NCI-H2107 treated with DMSO at 0.1 percent for 48 hours (cell line): ENCODE data around the gene ASCL1.
A peak's percentile ranks its signal among the peaks of the same experiment; 100 is the strongest.

ENCODE experiments used
- DNase-seq: peaks from one replicate; lab custom pipeline; 2025; ENCODE audit not compliant: unreplicated experiment; lab: John Stamatoyannopoulos, UW

Gene ASCL1

DNA sequence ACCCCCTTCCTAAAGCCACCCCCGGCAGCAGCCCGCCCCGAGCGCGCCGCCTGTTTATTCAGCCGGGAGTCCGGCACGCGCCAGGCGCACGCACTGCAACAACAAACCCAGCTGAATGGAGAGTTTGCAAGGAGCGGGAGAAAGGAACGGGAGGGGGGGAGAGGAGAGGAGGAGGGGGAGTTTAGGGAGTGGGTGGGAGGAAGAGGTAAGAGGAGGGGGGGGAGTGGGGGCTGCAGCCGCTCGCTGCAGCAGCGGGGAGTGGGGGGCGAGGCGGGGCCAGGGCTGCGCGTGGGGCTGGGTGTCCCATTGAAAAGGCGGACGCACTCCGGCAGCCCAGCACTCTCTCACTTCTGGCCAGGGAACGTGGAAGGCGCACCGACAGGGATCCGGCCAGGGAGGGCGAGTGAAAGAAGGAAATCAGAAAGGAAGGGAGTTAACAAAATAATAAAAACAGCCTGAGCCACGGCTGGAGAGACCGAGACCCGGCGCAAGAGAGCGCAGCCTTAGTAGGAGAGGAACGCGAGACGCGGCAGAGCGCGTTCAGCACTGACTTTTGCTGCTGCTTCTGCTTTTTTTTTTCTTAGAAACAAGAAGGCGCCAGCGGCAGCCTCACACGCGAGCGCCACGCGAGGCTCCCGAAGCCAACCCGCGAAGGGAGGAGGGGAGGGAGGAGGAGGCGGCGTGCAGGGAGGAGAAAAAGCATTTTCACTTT lies at the start of gene ASCL1:
ASCL1 (plus strand) TSS at position 336 of the 712 bp plus-strand sequence. CDS start 571 bp downstream, outside the sequence.
- peak; percentile 95 for DNase-seq

DNA sequence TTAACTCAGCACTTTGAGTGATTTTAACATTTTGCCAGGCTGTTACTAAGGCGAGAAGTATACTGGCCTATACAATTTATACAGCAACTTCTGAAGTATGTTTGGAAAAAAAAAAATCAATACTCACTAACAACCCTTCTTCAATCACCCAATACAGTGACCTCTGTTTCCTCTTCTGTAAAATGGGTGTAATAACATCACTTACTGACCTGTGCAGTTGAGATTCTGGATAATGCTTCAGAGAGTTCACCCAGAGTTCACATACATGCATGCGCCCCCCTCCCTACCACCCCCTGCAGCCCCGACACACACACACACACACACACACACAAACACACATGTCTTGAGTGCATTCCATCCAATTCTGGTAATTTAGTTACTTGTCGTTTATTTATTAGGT lies 49.6 kb upstream of the ASCL1 start:
- DNase-seq = no peak

DNA sequence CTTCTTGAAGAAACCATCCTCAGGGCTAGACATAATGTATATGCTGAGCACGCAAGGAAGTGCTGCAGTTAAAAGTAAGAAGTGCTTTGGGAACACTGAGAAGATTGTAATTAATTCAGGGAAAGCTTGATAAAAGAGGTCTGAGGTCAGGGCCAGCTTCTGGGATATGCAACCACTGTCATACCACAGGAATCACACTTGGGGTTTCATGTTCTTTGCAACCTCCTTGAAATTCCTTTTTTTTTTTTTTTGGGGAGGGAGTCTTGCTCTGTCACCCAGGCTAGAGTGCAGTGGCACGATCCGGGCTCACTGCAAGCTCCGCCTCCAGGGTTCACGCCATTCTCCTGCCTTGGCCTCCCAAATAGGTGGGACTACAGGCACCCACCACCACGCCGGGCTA lies 47.3 kb upstream of the ASCL1 start:
- DNase-seq = no peak

DNA sequence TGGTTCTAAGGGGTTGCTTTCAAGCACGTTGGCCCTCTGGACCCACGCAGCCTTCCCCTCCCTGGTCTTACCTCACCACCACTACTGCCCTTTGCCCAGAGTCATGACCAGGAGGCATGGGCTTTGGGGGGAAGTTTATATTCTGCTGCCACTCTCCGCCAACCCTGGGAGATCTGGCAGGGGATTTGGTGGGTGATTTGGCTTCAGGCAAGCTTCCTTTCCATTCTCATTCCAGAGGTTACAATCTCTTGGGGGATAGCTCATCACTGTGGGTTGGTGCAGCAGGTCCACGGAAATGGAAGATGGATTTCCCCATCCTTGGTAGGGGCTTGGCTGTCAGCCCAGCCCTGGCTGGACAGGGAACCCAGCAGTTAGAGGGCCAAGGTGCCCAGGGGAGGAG lies 46.7 kb upstream of the ASCL1 start:
- no peak for DNase-seq

DNA sequence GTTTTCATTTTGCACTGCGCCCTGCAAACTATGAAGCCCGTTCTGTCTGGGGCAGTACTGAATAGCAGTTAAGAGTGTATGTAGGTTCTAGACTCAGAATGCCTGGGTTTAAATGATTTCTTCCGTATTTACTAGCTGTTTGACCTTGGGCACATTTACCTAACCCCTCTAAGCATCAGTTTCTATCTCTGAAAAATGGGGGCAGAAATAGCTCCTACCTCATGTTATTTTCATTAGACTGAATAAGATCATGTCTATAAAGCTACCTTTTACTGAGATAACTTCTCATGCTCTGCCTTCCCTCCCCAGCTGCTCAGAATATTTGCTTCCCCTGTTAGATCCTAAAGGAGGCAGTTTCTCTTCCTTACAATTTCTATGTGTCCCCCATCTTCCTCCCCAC lies 46.2 kb upstream of the ASCL1 start:
- no peak for DNase-seq

DNA sequence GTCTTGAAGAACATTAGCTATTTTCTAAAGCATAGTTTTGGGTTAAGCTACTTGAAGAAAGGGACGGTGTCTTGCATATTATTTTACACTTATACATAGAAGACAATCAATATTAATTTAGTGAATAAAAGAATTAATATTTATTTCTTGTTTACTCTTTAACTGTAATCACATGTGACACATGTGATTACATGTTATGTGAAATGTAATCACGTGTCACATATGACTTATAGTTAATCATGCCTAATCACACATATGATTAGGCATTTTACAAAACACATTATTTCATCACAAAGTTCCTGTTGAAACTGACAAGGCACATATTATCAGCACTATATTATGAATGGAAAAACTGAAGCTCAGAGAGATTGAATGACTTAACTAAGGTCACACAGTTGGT lies 45.2 kb upstream of the ASCL1 start:
- no peak for DNase-seq

DNA sequence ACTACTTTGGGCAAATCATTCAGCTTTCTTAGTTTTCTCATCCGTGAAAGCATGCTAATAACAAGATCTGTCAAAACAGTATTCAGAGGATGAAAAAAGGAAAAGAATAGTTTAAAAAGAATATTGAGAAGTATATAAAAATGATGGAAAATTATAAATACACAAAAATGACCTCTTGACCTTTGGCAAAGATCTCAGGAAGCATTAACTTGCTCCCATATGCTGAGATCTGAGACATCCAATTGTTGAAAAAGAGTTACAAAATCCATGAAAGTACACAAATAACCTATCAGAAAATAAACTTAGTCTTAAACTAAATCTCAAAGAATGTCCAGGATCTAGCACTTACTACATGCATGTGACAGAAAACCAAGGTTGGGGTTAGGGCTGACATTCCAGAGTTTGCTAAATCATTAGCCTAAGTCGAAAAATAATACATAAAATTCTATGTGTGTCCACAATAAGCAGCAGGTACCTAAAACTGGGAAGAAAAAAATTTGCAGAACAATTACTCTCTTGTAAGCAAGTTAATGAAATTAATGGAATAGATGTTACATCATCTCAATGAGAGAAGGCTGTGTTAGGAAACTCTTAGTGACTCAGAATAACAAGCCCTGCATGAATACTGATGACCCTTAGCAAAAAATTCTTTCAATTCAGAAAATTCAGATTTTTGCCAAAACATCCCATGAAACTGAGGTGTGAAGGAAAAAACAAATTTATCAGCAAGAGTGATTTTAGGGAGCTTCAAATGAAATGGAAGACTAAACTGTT lies 43.8 kb upstream of the ASCL1 start:
- no peak for DNase-seq

DNA sequence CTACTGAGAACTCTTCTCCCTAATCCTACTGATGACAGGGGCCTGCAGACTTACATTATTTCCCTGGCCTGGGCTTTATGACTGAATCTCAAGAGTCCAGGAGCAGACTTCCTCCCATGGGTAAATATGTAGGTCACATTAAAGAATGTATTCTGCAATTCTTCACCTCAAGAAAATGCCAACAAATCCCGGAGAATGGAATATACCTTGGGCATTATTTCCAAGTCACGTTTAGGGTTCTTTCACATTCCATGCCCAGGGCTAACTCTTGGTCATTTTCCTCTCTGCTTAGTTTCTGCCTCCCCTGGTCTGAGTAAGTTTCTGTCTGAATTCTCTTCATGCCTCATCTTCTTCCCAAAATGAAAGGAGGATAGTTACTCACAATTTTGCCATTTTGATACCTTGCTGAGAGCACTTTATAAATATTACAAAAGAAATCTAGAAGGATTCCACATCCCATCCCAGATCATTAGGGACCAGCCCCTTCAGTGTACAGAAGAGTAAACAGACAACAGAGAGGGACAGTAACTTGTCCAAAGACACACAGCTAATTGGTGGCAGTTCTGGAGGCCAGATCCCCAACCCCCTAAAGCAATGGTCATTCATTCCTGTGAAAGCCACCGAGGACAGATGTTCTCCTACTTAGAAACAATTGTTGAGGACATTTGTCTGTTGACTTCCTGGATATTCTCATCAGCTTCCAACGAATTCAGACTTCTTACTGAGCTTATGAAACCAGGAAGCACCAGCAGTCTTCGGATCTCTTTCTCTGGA lies 41.0 kb upstream of the ASCL1 start:
- DNase-seq = no peak

DNA sequence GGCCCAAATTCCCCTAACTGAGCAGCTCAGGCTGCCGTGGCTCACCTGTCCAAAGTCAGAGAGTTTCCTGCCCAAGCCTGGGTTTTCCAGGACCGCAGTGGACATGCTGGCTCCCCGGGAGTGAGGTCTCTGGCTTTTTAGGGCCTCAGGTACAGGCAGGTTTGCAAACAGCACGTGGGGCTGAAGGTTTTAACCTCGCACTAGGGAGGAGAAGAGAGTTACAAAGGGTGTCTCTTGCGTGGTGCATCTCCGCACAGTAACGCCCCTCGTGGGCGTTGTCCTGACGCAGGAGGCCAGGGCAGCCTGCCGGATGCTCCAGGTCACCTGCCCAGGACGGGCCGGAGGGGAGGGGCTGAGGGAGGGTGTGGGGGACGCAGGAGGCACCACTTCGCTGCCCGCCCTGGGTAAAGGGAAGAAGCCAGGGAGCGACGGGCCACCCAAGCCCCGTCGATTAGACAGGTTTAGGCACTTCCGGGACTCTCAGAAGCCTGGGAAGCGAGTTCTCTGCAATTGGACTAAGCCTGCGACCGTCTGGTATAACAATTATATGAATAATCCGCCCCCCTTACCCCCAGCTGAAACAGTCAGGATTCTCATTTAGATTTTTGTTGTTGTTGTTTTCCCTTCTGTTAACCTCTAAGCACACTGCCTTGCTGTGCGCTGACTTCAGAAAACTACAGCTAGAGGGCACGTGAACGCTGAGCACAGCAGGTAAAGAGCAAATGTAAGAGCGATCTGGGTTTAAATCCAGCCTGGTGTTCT lies 40.3 kb upstream of the ASCL1 start, which contains the start of gene PAH:
PAH (minus strand) TSS at position 219 of the 762 bp plus-strand sequence; CDS start at position 105, 114 bp downstream.
- DNase-seq = no peak

DNA sequence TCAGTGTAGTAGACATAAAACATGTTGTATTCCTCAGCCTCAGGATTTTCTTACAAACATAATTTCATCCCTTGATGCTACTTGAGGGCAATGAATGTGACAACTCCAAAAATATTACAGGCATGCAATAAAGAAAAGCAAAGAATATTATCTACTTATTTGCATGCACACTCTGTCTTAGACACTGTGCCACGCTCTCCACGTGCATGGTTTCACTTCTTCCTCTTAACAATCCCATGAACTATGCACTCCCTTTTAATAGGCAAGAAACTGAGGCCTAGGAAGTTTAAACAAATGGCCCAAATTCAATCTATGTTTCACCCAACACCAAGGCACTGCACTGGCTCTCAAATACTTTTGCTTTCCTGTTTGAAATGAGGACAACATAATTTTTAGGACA lies 38.6 kb upstream of the ASCL1 start:
- DNase-seq = no peak

DNA sequence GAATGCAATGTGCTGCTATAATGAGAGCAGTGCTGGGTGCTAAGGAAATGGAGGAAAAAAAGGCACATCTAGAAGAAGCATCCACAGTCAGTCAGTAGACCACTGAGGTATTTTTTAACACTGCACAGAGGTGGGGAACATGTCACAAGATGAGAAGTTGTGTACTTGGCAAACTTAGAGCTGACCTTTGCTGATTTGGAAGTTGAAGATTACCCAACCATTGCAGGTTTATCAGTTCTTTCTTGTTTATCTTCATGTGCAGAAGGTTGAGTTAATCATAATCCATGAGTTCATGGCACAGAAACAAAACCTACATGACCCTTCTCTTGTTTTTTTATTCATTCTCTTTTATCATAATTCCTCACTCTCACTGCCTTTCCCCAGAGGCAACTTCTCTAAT lies 37.2 kb upstream of the ASCL1 start:
- DNase-seq = no peak

DNA sequence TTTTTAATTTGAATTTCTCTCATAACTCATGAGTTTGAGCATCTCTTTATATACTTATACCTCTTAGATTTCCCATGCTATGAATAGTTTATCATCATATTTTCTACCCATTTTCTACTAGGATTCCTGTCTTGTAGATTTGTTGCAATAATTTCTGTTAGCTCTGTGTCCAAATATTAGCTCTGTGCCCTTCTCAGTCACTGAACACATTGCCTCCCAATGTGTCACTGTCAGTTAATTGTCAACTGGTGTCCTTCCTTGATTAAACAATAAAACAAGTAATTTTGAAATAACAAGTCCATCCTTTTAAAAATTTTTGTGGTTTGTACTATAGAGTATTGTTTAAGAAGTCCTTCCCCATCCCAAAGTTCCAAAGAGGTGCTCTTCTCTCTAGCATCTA lies 36.2 kb upstream of the ASCL1 start:
- no peak for DNase-seq

DNA sequence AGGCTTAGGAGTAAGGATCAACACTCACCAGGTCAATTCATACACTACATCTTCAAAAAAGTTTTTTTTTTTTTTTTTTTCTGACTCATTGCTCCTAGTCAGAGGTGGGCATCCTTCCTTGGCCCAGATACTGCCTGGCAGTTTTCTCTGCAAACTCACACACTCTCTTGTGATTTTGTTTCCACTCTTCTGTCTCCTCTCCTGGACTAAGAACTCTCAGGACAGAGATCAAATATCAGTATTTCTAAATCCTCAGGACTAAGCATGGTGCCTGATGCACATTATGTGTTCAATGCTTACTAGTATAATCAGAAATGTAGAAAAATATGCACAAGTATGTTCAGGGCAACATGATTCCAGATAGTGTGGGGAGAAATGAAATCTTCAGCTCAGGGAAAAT lies 30.3 kb upstream of the ASCL1 start:
- no peak for DNase-seq

DNA sequence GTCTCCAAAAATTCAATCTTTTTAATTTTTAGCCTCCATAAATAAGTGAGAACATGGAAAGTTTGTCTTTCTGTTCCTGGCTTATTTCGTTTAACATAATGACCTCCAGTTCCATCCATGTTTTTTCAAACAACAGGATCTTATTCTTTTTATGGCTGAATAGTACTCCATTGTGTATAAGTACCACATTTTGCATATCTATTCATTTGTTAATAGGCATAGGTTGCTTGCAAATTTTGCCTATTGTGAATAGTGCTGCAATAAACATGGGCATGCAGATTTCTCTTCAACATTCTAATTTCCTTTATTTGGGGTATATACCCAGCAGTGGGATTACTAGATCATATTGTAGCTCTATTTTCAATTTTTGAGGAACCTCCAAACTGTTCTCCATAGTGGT lies 24.3 kb upstream of the ASCL1 start:
- DNase-seq = no peak

DNA sequence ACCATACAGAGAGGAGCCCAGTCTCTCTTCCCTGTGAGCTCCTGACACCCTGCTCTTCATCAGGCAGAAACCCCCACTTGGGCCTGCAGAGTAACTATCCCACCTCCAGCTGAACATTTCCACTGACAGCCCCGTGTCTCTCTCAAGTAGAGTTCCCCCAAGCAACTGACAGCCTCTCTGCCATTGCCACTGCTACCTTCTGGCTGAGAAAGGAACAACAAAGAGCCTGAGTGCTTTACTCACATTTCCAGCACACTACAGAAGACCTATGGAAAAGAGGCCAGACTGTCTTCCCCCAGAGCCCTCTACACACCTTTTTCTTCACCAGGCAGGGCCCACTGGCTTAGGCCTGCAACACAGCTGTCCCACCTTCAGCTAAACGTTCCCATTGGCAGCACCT lies 18.4 kb upstream of the ASCL1 start:
- DNase-seq = no peak

DNA sequence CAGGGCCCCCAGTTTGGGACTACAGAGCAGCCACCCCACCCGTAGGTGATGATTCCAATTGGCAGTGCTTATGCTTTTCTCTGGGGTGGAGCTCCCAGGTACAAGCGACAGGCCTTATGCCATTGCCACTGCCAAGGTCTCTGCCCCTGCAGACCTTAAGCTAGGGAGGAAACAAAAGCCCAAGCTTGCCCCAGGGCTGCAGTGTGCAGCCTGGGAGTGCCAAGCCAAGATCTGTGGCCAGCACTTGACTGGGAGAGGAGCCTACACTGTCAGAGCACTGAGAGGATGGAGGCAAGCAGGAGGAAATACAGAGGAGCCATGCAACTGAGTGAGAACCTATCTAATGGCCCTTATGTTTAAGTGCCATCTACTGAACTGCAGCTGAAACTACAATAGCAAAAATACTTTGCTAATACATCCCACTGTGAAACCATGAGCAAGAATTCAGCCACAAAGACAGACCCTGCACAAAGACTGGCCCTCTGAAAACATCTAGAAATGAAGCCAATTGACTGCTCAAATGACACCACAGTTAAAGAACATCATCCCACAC lies 17.7 kb upstream of the ASCL1 start:
- DNase-seq = no peak

DNA sequence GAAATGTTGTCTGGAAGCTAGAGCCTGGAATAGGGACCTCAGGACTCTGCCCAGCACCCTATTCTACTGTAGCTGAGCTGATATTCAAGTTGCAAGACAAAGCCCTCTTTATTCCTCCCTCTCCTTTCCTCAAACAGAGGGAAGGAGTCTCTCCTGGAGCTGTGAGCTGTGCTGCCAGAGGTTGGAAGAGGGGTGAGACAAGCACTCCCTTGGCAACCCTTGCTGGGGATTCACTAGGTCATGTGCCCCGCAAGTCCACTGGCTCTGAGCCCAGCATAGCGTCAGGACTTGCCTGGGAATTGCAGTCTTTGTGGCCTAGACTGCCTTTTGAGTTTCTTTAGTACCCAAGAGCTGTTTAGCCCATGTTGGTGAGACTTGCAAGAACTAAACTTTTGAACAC lies 11.4 kb upstream of the ASCL1 start:
- DNase-seq = no peak

DNA sequence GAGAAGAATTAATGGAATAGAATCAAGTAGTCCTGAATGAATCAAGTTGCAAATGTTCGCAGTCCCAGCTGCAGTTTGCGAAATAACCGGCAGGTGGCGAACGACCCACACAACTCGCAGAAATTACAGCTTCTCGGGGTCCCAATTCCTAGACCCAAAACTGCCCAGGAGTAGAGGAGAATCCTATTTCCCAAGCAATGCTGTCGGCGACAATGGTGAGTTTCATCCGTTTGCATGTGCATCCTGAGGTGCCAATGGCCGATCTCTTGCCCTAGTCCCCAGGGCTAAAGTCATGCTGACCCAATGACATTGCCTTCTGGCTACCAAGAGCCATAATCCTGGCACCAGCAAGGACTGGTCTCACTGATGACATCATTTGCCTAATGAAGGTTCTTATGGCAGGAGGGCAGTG lies 8.5 kb upstream of the ASCL1 start:
- DNase-seq = peak; percentile 81

DNA sequence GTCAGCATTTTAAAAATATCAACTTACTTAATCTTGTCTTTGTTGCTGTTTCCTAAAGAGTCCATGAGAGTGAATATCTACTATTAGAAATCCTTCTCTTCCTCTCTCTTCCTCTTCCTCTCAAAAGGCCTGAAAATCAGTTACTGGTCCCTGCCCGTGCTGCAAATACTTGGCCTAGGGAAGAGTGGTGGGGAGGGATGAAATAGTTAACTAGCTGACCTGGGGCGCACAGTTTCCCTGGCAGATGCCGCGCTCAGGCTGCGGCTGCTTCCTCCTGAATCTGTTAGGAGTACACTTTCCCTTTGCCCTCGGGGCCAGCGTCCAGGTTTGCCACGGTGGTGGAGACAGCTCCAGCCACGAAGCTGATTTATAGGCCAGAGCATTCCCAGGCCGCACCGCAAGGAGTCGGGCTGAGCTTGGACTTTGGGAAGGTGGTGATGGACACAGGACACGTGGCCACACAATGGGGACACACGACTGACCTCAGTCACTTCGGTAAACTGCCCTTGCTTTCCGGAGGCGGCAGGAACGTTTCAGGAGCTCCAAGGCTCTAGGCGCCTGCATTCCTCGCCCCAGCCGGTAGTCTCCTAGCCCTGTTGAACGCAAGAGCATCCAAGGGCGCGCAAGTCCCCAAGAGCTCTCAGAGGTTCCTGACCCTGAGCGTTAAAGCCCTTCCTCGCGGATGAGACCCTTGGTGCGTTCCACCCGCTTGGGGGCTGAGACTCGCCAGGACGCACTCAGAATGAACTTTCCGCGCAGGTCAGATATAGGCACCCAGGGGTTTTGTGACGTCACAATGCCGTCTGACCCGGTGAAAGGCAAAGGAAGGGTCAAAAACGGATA lies 7.1 kb upstream of the ASCL1 start:
- DNase-seq = no peak
